Parathyroid adenoma (tissue), 2 donors: ENCODE measurements around the gene MALT1.

Experiments
- H2AFZ ChIP-seq: fragments of 300-600 bp; sonication (generic); one replicate; pipeline ENCODE4 v1.7.0; 2017; ENCODE audit warnings: antibody characterized with exemption, mild to moderate bottlenecking
- H3K27ac ChIP-seq: fragments of 300-600 bp; sonication (generic); one replicate; pipeline ENCODE4 v1.7.0; 2017
- H3K27me3 ChIP-seq: fragments of 300-600 bp; sonication (generic); one replicate; pipeline ENCODE4 v1.7.0; 2017; ENCODE audit warnings: low read length; ENCODE audit not compliant: control insufficient read depth, insufficient read depth
- H3K36me3 ChIP-seq: fragments of 300-600 bp; sonication (generic); one replicate; pipeline ENCODE4 v1.7.0; 2017; ENCODE audit warnings: low read length; ENCODE audit not compliant: control insufficient read depth, insufficient read depth
- H3K4me1 ChIP-seq: fragments of 300-600 bp; sonication (generic); one replicate; pipeline ENCODE4 v1.7.0; 2017; ENCODE audit warnings: control low read depth
- H3K4me2 ChIP-seq: fragments of 300-600 bp; sonication (generic); one replicate; pipeline ENCODE4 v1.7.0; 2017; ENCODE audit warnings: low read length
- H3K4me3 ChIP-seq: fragments of 300-600 bp; sonication (generic); one replicate; pipeline ENCODE4 v1.7.0; 2017; ENCODE audit warnings: low read depth, low read length
- H3K79me2 ChIP-seq: fragments of 300-600 bp; sonication (generic); one replicate; pipeline ENCODE4 v1.7.0; 2017; ENCODE audit warnings: control low read depth
- H3K9ac ChIP-seq: fragments of 300-600 bp; sonication (generic); one replicate; pipeline ENCODE4 v1.7.0; 2017; ENCODE audit warnings: mild to moderate bottlenecking
- H3K9me3 ChIP-seq: fragments of 300-600 bp; sonication (generic); one replicate; pipeline ENCODE4 v1.7.0; 2017; ENCODE audit warnings: low read length; ENCODE audit not compliant: control insufficient read depth
- TF ChIP-seq, protein P1 (sequence below): fragments of 300-600 bp; sonication (generic); IDR thresholded peaks from one replicate; pipeline ENCODE4 v1.7.0; 2017; ENCODE audit warnings: antibody characterized with exemption, mild to moderate bottlenecking
- donor health status: primary hyperparathyroidism.

The MALT1 gene

DNA sequence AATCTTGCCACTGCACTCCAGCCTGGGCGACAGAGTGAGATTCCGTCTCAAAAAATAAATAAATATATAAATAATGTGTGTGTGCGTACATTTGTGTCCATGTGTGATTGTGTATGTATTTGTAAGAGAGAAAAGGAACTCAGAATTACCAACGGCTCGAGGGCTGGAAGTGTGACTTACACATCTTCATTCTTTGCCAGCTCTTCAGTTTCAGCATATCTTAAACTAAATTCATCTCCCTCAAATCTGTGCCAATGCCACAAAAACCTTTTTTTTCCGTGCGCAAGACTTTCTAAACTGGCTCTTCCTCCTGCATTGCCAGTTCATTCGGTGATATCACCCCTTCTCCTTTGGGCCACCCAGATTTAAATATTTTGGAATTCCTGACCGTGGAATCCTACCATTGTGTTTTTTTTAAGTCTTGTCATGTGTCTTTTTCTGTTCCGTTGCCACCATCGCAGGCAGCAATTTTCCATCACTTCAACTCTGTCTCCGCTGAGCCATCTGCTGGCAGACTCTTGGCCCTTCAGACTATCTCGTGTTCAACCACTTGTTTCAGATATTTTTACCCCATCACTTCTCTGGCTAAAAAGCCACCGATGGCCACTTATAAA lies 116.4 kb downstream of the MALT1 start:
- no peaks in the 10 kb centered on the region for H3K36me3 ChIP-seq
- H3K4me1 ChIP-seq = no peaks in the 10 kb centered on the region
- no peak overlapping the region for H3K4me3 ChIP-seq
- no peak overlapping the region for H3K4me2 ChIP-seq
- H3K9ac ChIP-seq = no peak overlapping the region
- no peaks in the 10 kb centered on the region for H3K9me3 ChIP-seq
- no peaks in the 10 kb centered on the region for H3K27me3 ChIP-seq
- no peak overlapping the region for H2AFZ ChIP-seq
- no peak overlapping the region for H3K27ac ChIP-seq
- TF ChIP-seq, protein P1, sequence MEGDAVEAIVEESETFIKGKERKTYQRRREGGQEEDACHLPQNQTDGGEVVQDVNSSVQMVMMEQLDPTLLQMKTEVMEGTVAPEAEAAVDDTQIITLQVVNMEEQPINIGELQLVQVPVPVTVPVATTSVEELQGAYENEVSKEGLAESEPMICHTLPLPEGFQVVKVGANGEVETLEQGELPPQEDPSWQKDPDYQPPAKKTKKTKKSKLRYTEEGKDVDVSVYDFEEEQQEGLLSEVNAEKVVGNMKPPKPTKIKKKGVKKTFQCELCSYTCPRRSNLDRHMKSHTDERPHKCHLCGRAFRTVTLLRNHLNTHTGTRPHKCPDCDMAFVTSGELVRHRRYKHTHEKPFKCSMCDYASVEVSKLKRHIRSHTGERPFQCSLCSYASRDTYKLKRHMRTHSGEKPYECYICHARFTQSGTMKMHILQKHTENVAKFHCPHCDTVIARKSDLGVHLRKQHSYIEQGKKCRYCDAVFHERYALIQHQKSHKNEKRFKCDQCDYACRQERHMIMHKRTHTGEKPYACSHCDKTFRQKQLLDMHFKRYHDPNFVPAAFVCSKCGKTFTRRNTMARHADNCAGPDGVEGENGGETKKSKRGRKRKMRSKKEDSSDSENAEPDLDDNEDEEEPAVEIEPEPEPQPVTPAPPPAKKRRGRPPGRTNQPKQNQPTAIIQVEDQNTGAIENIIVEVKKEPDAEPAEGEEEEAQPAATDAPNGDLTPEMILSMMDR = no peak
- H3K79me2 ChIP-seq = no peaks in the 10 kb centered on the region

DNA sequence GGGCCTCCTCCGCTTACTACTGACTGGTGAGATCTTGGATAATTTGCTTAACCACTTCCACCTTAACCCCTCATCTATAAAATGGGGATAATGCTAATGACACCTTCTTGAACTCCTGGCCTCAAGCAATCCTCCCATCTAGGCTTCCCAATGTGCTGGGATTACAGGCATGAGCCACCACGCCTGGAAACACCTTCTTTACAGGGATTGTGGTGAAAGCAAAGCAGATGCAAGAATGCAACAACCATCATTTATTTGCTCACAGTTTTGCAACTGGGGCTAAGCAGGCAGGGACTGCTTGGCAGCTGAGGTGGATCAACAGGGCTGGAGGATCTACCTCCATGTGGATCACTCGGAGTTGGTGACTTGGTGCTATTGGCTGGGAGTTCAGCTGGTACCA lies 117.2 kb downstream of the MALT1 start:
- Histone ChIP-seq H3K4me1 (no peaks in the 10 kb centered on the region), H3K9me3 (no peaks in the 10 kb centered on the region), H3K4me2 (no peak overlapping the region), H3K9ac (no peak overlapping the region), H3K4me3 (no peak overlapping the region), H3K79me2 (no peaks in the 10 kb centered on the region), H3K36me3 (no peaks in the 10 kb centered on the region), H3K27ac (no peak overlapping the region), H2AFZ (no peak overlapping the region), H3K27me3 (no peaks in the 10 kb centered on the region)
- TF ChIP-seq, protein P1 = no peak

DNA sequence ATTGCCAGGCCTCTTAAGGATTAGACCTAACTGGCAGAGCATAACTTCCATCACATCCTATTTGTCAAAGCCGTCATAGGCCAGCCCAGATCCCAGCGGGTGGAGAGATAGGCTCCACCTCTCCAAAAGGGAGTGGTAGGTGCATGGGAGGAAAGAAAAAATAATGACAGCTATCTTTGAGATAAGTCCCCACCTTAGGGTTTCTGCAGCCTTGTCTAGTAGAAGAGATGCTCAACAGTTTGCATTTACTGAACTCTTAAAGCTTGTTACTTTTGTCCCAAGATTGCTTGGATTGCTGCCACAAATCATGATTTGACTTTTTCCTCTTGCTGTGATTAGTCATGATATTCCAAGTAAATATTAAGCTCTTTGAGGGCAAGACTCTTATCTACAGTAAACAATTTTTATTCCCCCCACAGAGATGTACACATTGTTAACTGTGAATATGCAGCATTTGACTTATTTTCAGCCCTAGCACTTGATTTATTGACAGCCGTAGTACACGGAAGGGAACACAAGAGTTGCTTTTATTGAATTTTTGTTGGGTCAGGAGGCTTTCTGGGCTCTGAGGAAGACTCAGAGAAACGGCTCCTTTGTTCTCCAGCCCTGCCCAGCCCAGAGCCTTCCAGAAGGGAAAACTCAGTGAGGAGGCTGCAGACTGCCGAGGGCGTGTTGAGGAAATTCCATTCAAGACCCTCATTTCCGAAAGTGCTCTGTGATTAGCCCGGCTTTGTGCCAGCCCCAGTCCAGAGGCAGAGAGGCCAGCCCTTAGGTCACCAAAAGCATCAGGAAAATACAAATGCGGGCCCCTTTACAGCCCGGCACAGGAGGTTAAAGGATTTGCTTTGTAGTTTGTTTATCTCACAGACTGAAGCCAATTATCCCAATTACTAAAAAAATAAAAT lies 118.0 kb downstream of the MALT1 start:
- H3K4me3 ChIP-seq = no peak overlapping the region
- no peaks in the 10 kb centered on the region for H3K79me2 ChIP-seq
- no peak overlapping the region for H3K27ac ChIP-seq
- no peak overlapping the region for H2AFZ ChIP-seq
- H3K4me2 ChIP-seq = no peak overlapping the region
- TF ChIP-seq, protein P1 = no peak
- no peaks in the 10 kb centered on the region for H3K36me3 ChIP-seq
- no peaks in the 10 kb centered on the region for H3K9me3 ChIP-seq
- H3K27me3 ChIP-seq = no peaks in the 10 kb centered on the region
- no peak overlapping the region for H3K9ac ChIP-seq
- H3K4me1 ChIP-seq = no peaks in the 10 kb centered on the region

DNA sequence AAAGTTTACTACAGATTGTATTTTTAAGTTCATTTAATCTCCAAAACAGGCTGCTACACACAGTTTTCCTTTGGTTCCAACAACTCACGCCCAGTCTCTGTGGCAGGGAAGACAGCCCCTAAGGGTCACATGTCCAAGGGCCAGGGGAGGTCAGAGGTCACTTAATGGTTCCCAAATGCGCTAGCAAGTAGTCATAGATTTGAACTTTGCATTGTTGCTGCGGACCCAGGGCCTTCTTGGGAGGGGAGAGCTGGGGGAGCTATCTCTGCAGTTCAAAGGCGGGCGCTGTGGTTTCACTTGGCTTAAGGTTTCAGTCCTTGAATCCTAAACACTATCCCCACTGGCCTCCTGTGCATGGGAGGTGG lies 118.6 kb downstream of the MALT1 start:
- no peaks in the 10 kb centered on the region for H3K36me3 ChIP-seq
- no peak overlapping the region for H3K27ac ChIP-seq
- no peaks in the 10 kb centered on the region for H3K79me2 ChIP-seq
- H3K4me2 ChIP-seq = no peak overlapping the region
- no peaks in the 10 kb centered on the region for H3K27me3 ChIP-seq
- H3K4me1 ChIP-seq = no peaks in the 10 kb centered on the region
- no peak overlapping the region for H2AFZ ChIP-seq
- H3K4me3 ChIP-seq = no peak overlapping the region
- no peaks in the 10 kb centered on the region for H3K9me3 ChIP-seq
- TF ChIP-seq, protein P1 = no peak
- no peak overlapping the region for H3K9ac ChIP-seq
